ENCODE measurements around the gene RAB40C.

Gene RAB40C

DNA sequence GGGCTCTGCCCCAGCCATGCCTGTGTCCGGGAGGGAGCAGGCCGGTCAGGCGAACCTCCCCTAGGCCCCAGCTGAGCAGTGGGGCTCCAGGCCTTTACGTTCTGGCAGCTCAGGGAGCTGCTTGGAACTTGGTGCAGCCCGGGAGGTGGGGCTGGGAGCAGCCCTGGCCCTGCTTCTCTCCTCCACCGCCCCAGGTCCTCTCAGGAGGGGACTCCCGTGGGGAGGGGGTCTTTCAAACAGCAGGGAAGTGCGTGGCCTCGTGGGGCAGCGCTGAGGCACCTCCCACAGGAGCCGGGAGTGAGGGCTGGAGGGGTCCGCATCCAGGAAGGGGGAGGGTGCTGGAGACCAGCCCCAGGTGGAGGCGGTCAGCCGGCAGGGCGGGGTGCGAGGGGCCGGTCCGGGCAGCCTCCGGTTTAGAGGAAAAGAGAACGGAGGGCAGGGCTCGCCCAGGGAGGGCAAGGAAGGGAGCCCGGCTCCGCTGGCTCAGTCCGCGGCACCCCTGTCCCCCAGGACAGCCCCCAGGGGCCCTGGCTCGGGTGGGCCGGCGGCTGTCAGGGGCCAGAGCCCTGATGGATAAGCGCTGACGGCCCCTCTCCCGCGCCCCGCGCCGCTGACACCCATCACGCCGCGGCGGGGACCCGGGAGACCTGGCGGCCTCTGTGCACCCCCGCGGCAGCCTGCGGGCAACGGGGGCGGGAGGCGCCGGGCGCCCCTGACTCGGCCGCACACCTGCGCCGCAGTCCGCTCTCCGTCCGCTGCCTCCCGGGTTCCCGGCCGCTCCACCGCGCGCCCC lies 30.3 kb upstream of the RAB40C start:
- DNase-seq = no peak

DNA sequence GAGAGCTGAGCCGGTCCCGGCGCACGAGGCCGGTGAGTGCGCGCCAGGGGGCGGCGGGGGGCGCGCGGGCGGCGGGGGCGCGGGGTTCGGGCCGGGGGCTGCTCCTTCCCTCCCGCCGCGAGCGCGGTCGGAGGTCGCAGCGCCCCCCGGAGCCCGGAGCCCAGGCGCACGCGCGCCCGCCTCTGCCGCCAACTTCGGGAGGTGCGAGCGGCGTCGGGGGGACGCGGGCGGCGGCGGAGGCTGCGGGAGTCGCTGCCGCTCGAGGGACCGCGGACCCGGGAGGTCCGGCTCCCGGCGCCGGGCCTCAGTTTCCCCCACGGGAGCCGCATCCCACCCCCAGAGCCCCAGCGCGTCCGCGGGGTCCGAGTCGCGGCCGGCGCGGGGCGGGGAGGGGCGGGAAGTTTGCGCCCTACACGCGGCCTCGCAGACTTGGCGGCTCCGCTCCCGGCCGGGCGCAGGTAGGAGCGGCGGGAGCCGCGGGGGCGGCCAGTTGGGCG lies 29.6 kb upstream of the RAB40C start, which contains the start of gene PRR35:
TSS of gene PRR35 (plus strand) at position 191 of the 497 bp plus-strand sequence. CDS start 2,901 bp downstream, outside the sequence.
- no peak for DNase-seq

GRCh38 chr16:560701-561412 lies 29.0 kb upstream of the RAB40C start:
- DNase-seq = no peak

GRCh38 chr16:561413-561794 lies 28.5 kb upstream of the RAB40C start:
- no peak for DNase-seq

GRCh38 chr16:561957-562938 lies 27.6 kb upstream of the RAB40C start:
- no peak for DNase-seq

DNA sequence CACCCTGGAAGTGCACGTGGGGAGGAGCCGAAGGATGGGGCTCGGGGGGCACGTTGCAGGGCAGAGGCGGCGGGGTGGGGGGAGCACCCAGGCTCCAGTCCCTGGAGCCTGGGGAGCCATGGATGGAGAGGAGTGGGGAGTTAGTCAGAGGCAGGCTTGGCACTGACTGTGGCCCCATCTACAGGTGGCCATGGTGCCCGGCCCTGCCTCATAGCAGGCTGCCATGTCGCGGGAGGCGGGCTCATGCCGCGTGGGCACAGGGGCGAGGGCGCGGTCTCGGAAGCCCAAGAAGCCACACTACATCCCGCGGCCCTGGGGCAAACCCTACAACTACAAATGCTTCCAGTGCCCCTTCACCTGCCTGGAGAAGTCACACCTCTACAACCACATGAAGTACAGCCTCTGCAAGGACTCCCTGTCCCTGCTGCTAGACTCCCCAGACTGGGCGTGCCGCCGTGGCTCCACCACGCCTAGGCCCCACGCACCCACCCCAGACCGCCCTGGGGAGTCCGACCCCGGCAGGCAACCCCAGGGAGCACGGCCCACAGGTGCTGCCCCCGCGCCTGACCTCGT lies 26.7 kb upstream of the RAB40C start:
- no peak for DNase-seq

- no peak for DNase-seq
Observed at GRCh38 chr16:564690-565418, 25.0 kb upstream of the RAB40C start.

GRCh38 chr16:565419-566330 lies 24.2 kb upstream of the RAB40C start:
- DNase-seq = no peak

- DNase-seq = peak; percentile 72
Observed at GRCh38 chr16:566475-567372, 23.1 kb upstream of the RAB40C start, which contains the start of gene NHLRC4. Gene NHLRC4 (plus strand): TSS chr16:567005. CDS start chr16:568048, 1,043 bp downstream.

- no peak for DNase-seq
Observed at GRCh38 chr16:567373-568256, 22.3 kb upstream of the RAB40C start.

GRCh38 chr16:568401-569258 lies 21.2 kb upstream of the RAB40C start:
- no peak for DNase-seq

GRCh38 chr16:569445-570254 lies 20.2 kb upstream of the RAB40C start, which contains the start of gene PIGQ:
Gene PIGQ (plus strand): TSS chr16:569968. CDS start chr16:574075, 4,107 bp downstream.
- DNase-seq = peak; percentile 80

DNA sequence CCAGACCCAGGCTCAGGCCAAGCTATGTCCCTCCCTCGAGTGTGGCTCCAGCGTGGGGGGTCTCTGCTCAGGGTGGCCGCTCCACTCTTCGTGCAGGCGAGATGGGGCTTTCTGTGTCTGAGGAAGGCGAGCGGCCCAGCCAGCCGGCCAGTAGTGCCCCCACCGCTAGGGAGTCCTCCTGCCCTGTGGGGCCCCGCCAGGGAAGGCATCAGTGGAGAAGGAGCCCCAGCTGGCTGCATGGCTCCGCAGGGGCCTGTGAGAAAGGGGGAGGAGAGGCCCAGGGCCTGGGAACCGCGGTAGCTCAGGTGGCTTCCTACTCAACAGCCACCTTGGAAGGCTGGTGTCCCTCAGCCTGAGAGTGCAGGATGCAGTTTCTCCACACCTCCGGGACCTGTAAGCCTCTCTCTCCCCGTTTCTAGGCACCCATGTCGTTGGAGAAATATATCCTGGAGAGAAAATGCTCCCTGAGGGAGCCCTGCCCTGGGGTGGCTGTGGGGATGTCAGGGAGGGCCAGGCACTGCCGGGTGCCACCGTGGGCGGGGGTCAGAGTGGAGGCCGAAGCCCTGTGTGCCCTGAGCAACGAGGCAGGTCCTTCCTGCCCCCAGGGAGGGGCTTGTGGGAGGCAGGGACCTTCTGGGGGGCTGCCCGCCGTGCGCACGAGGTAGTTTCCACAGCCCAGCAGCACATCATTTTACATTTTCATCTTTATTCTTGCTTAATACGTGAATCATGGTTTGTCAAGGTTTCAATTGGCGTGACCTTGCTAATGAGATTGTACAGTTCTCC lies 16.8 kb upstream of the RAB40C start:
- no peak for DNase-seq

- DNase-seq = no peak
Observed at GRCh38 chr16:574021-574760, 15.7 kb upstream of the RAB40C start.

Data from stimulated activated CD4-positive, alpha-beta T cell treated with anti-CD3 and anti-CD28 coated beads, Interleukin-15, amount 100 ng/mL, for 24 hours (primary cell).